H7 (cell line): ENCODE data around the gene RGS6. TPM values are rescaled to one million over a fixed set of nuclear protein-coding genes. Genes with fewer than 3 reads are reported as not detected.
A peak's percentile ranks its signal among the peaks of the same experiment; 100 is the strongest.

Experiments used
- DNase-seq: peaks from one replicate; pipeline ENCODE4 v3.0.0; 2012
- H3K27me3 ChIP-seq: 2 replicates; pipeline ENCODE4 v1.6.0; 2011; ENCODE audit warnings: mild to moderate bottlenecking, low read length; ENCODE audit not compliant: control insufficient read depth, insufficient read depth
- H3K36me3 ChIP-seq: replicated peaks from 2 replicates; pipeline ENCODE4 v1.5.1; 2011; ENCODE audit warnings: low read length; ENCODE audit not compliant: control insufficient read depth, insufficient read depth
- H3K4me3 ChIP-seq: 2 replicates; pipeline ENCODE4 v1.5.1; 2011; ENCODE audit warnings: low read depth, mild to moderate bottlenecking, control low read depth, low read length, moderate library complexity; ENCODE audit not compliant: insufficient read depth
- total RNA-seq: library from RNA; depleted of rRNA; stranded (reverse); fragments of >200 nt; shearing (Covaris generic); gene quantifications from 2 replicates; pipeline ENCODE4 v1.2.3, GENCODE V29; 2014

Gene RGS6
- total RNA-seq, 1 experiment from 2014 or later = 0.87 TPM

- no peaks in the 10 kb centered on the region for H3K27me3 ChIP-seq
- no peak overlapping the region for H3K4me3 ChIP-seq
- DNase-seq = no peak
- H3K36me3 ChIP-seq = no peaks in the 10 kb centered on the region
These were observed 560.0 kb downstream of the RGS6 start for GRCh38 chr14:72492196-72492595.

- Histone ChIP-seq H3K36me3 (no peaks in the 10 kb centered on the region), H3K27me3 (no peaks in the 10 kb centered on the region), H3K4me3 (no peak overlapping the region)
- DNase-seq = no peak
These were observed 563.4 kb downstream of the RGS6 start for GRCh38 chr14:72495668-72496067.

- no peak for DNase-seq
- Histone ChIP-seq H3K27me3 (no peaks in the 10 kb centered on the region), H3K4me3 (no peak overlapping the region), H3K36me3 (no peaks in the 10 kb centered on the region)
These were observed 566.4 kb downstream of the RGS6 start for GRCh38 chr14:72498646-72499045.

GRCh38 chr14:72499746-72500145, 567.5 kb downstream of the RGS6 start:
- no peak overlapping the region for H3K4me3 ChIP-seq
- H3K27me3 ChIP-seq = no peaks in the 10 kb centered on the region
- DNase-seq = no peak
- no peaks in the 10 kb centered on the region for H3K36me3 ChIP-seq

GRCh38 chr14:72500234-72500838, 568.1 kb downstream of the RGS6 start:
- H3K36me3 ChIP-seq = no peaks in the 10 kb centered on the region
- H3K4me3 ChIP-seq = no peak overlapping the region
- no peaks in the 10 kb centered on the region for H3K27me3 ChIP-seq
- no peak for DNase-seq

- H3K36me3 ChIP-seq = no peaks in the 10 kb centered on the region
- no peak overlapping the region for H3K4me3 ChIP-seq
- no peak for DNase-seq
- no peaks in the 10 kb centered on the region for H3K27me3 ChIP-seq
These were observed 569.2 kb downstream of the RGS6 start for GRCh38 chr14:72501439-72501838.

GRCh38 chr14:72503271-72503670, 571.0 kb downstream of the RGS6 start:
- no peak for DNase-seq
- Histone ChIP-seq H3K27me3 (no peaks in the 10 kb centered on the region), H3K4me3 (no peak overlapping the region), H3K36me3 (no peaks in the 10 kb centered on the region)

- no peaks in the 10 kb centered on the region for H3K36me3 ChIP-seq
- no peak overlapping the region for H3K4me3 ChIP-seq
- DNase-seq = no peak
- H3K27me3 ChIP-seq = no peaks in the 10 kb centered on the region
These were observed 571.6 kb downstream of the RGS6 start for GRCh38 chr14:72503696-72504368.

GRCh38 chr14:72510566-72510965, 578.3 kb downstream of the RGS6 start:
- Histone ChIP-seq H3K27me3 (no peaks in the 10 kb centered on the region), H3K36me3 (no peaks in the 10 kb centered on the region), H3K4me3 (no peak overlapping the region)
- no peak for DNase-seq

GRCh38 chr14:72512281-72512680, 580.1 kb downstream of the RGS6 start:
- no peaks in the 10 kb centered on the region for H3K27me3 ChIP-seq
- no peaks in the 10 kb centered on the region for H3K36me3 ChIP-seq
- no peak overlapping the region for H3K4me3 ChIP-seq
- no peak for DNase-seq

GRCh38 chr14:72512925-72513324, 580.7 kb downstream of the RGS6 start:
- Histone ChIP-seq H3K4me3 (no peak overlapping the region), H3K36me3 (no peaks in the 10 kb centered on the region), H3K27me3 (no peaks in the 10 kb centered on the region)
- no peak for DNase-seq

- H3K4me3 ChIP-seq = no peak overlapping the region
- H3K36me3 ChIP-seq = no peaks in the 10 kb centered on the region
- no peak for DNase-seq
- H3K27me3 ChIP-seq = no peaks in the 10 kb centered on the region
These were observed 581.1 kb downstream of the RGS6 start for GRCh38 chr14:72513346-72513745.

GRCh38 chr14:72513965-72514659, 581.9 kb downstream of the RGS6 start:
- Histone ChIP-seq H3K4me3 (no peak overlapping the region), H3K36me3 (no peaks in the 10 kb centered on the region), H3K27me3 (no peaks in the 10 kb centered on the region)
- DNase-seq = peak; percentile 65

- Histone ChIP-seq H3K27me3 (no peaks in the 10 kb centered on the region), H3K4me3 (no peak overlapping the region), H3K36me3 (no peaks in the 10 kb centered on the region)
These were observed 582.4 kb downstream of the RGS6 start for GRCh38 chr14:72514660-72515025.

More at GRCh38 chr14:72514660-72515025, 582.4 kb downstream of the RGS6 start:
- DNase-seq = no peak
